A673 (cell line): ENCODE data around the gene ADGRL1. TPM values are rescaled to one million over a fixed set of nuclear protein-coding genes. Genes with fewer than 3 reads are reported as not detected.
"Not testable (repeated sequence)": the region's sequence is repeated elsewhere in the genome, so short reads cannot be mapped to it uniquely, and the experiment has no call there.

Experiments
- BruUV-seq: library from RNA; stranded (reverse); fragments of 400-500 nt; replicated peaks from 2 replicates; lab custom pipeline; 2021; lab: Mats Ljungman, UMichigan
- CTCF ChIA-PET: fragments of 300-600 bp; sonication (Branson Sonifier 250); formaldehyde crosslinking; loops from one replicate; lab custom pipeline; 2022; ENCODE audit warnings: antibody characterized with exemption; lab: Charles Lee
- POLR2A ChIA-PET: fragments of 300-600 bp; sonication (Branson Sonifier 250); formaldehyde crosslinking; loops from one replicate; lab custom pipeline; 2022; ENCODE audit warnings: antibody characterized with exemption; ENCODE audit not compliant: low non-redundant PET; lab: Charles Lee
- DNase-seq: peaks from one replicate; pipeline ENCODE4 v3.0.0-alpha.2; 2015; ENCODE audit warnings: low spot score
- H3K27ac ChIP-seq: fragments of 200-600 bp; sonication (generic); 2 replicates; pipeline ENCODE4 v1.5.1; 2016; ENCODE audit warnings: mixed run types, low read depth, mild to moderate bottlenecking, mixed read lengths, antibody characterized with exemption, low read length; ENCODE audit not compliant: poor library complexity, severe bottlenecking
- H3K27me3 ChIP-seq: fragments of 200-600 bp; sonication (generic); replicated peaks from 2 replicates; pipeline ENCODE4 v1.6.1; 2017; ENCODE audit warnings: mixed run types, low read depth, mild to moderate bottlenecking, mixed read lengths, antibody characterized with exemption, low read length; ENCODE audit not compliant: insufficient read depth, poor library complexity
- H3K36me3 ChIP-seq: fragments of 200-600 bp; sonication (generic); 2 replicates; pipeline ENCODE4 v1.6.1; 2016; ENCODE audit warnings: mixed run types, mild to moderate bottlenecking, mixed read lengths, antibody characterized with exemption, low read length; ENCODE audit not compliant: insufficient read depth, poor library complexity, severe bottlenecking
- H3K4me1 ChIP-seq: fragments of 200-600 bp; sonication (generic); 2 replicates; pipeline ENCODE4 v1.6.1; 2017; ENCODE audit warnings: mixed run types, mild to moderate bottlenecking, mixed read lengths, antibody characterized with exemption, low read length; ENCODE audit not compliant: insufficient read depth, poor library complexity, severe bottlenecking
- H3K4me3 ChIP-seq: fragments of 200-600 bp; sonication (generic); 2 replicates; pipeline ENCODE4 v1.5.1; 2016; ENCODE audit warnings: low read depth, mixed run types, mild to moderate bottlenecking, mixed read lengths, low read length; ENCODE audit not compliant: poor library complexity, severe bottlenecking
- H3K9me3 ChIP-seq: fragments of 200-600 bp; sonication (generic); 2 replicates; pipeline ENCODE4 v1.6.1; 2016; ENCODE audit warnings: mixed run types, low read depth, mild to moderate bottlenecking, mixed read lengths, antibody characterized with exemption, low read length; ENCODE audit not compliant: poor library complexity, severe bottlenecking
- EZH2 ChIP-seq: fragments of 200-600 bp; sonication (generic); IDR thresholded peaks from 2 replicates; pipeline ENCODE4 v1.6.1; 2017; ENCODE audit warnings: borderline replicate concordance, low read depth, mild to moderate bottlenecking, mixed read lengths, antibody characterized with exemption, low read length; ENCODE audit not compliant: poor library complexity, severe bottlenecking
- intact Hi-C: fragments of 100-400 bp; cut with micrococcal nuclease; formaldehyde crosslinking; loops from one replicate; pipeline ENCODE4 v1.10.0; 2022; ENCODE audit not compliant: unreplicated experiment
- total RNA-seq: library from RNA; stranded (reverse); gene quantifications from 2 replicates; pipeline ENCODE4 v1.2.3, GENCODE V29; 2021
- TF ChIP-seq, protein P1 (sequence below): fragments of 300-800, 200-600 bp; sonication (generic); conservative IDR thresholded peaks from 2 replicates; pipeline ENCODE4 v1.5.1; 2017; ENCODE audit warnings: low read depth, mild to moderate bottlenecking, antibody characterized with exemption, low read length, moderate library complexity, mixed read lengths

Gene ADGRL1
- total RNA-seq, 1 experiment from 2014 or later: 66.1 TPM

DNA sequence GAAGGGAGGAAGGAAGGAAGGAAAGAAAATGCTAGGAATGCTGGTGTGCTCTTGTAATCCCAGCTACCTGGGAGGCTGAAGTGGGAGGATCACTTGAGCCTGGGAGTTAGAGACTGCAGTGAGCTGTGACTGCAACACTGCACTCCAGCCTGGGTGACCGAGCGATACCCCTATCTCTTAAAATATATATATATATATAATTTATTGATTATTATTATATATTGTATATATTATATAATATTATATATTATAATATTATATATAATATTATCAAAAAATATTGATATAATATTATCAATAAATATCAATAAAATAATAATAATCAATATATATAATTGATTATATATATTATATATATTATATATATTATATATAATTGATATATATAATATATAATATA is 8.6 kb upstream of the ADGRL1 start:
- TF ChIP-seq, protein P1, sequence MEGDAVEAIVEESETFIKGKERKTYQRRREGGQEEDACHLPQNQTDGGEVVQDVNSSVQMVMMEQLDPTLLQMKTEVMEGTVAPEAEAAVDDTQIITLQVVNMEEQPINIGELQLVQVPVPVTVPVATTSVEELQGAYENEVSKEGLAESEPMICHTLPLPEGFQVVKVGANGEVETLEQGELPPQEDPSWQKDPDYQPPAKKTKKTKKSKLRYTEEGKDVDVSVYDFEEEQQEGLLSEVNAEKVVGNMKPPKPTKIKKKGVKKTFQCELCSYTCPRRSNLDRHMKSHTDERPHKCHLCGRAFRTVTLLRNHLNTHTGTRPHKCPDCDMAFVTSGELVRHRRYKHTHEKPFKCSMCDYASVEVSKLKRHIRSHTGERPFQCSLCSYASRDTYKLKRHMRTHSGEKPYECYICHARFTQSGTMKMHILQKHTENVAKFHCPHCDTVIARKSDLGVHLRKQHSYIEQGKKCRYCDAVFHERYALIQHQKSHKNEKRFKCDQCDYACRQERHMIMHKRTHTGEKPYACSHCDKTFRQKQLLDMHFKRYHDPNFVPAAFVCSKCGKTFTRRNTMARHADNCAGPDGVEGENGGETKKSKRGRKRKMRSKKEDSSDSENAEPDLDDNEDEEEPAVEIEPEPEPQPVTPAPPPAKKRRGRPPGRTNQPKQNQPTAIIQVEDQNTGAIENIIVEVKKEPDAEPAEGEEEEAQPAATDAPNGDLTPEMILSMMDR: no peak
- TF ChIP-seq EZH2: no peak
- H3K27me3 ChIP-seq: no peaks in the 10 kb centered on the region
- no peak for DNase-seq
- H3K4me1 ChIP-seq: no peaks in the 10 kb centered on the region
- no TSS peak for BruUV-seq
- H3K9me3 ChIP-seq: no peaks in the 10 kb centered on the region
- no peaks in the 10 kb centered on the region for H3K36me3 ChIP-seq
- ChIA-PET CTCF (no interaction called here), POLR2A (interaction anchor here (0.7 kb wide), 1 partner anchor 107 kb away, joined by 4 read pairs; no protein-coding TSS in a partner anchor)
- no peak overlapping the region for H3K27ac ChIP-seq
- intact Hi-C loops: no loop called here
- H3K4me3 ChIP-seq: no peak overlapping the region

DNA sequence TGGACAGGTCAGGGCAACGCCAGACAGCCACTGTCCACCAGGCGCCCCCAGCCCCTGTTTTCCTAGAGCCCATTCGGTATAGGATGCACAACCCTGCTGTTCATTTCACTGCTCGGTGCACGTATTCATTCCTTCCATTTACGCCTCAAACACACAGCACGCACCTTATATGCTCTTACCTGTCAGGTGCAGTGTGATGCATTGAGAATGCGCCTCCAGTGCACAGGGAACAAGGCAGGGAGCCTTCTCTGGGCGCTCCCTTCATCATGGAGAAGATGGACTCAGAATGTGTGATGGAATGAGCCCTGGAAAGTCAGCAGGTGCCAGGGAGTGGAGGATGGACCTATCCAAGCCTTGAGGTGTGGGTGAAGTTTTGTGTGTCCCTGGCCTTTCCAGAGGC is 4.2 kb upstream of the ADGRL1 start:
- DNase-seq, BruUV-seq, CTCF ChIA-PET, H3K27me3 ChIP-seq, H3K36me3 ChIP-seq, H3K27ac ChIP-seq, H3K4me1 ChIP-seq, H3K9me3 ChIP-seq, intact Hi-C loops, H3K4me3 ChIP-seq, POLR2A ChIA-PET: not testable (repeated sequence)

DNA sequence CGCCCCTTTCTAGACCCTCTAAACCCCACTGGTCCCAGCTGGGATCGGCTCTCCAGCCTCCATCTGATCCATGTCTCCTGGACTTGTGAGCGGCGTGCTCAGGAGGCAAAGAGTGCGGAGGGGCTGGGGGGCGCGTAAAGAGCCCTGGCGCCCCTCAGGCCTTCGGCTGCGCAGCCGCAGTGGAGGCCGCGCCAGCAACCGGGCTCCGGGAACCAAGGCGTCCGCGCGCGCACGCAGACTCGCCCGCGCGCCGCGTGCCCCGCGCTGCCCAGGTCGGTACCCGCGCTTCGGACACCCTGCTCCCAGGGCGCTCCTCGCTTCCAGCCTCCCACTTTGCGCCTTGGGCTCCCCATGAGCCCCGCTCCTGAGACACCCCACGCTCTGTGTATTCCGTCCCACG is 3.4 kb upstream of the ADGRL1 start:
- H3K36me3 ChIP-seq, POLR2A ChIA-PET, H3K4me1 ChIP-seq, CTCF ChIA-PET, intact Hi-C loops, BruUV-seq, H3K27me3 ChIP-seq, H3K9me3 ChIP-seq, H3K27ac ChIP-seq, DNase-seq, H3K4me3 ChIP-seq: not testable (repeated sequence)

DNA sequence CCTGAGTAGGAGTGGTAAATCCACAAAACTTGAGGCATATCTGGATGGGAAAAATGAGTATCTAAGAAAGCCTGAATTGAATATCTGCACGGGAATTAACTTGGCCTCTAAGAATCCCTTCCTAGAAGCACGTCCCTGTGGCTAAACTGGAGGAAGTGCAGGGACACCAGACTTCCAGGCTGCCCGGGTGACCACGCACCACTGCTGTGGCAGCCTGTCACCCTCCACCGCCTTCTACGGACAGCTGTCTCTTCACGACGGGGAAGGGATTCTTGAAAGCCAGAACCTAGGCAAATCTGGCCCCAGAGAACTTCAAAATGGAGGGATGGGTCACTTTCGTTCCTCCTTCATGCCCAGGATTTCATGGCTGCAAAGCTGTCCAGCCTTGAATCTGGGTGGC is 2.5 kb upstream of the ADGRL1 start:
- H3K4me3 ChIP-seq, POLR2A ChIA-PET, H3K36me3 ChIP-seq, intact Hi-C loops, H3K27me3 ChIP-seq, DNase-seq, BruUV-seq, H3K27ac ChIP-seq, H3K9me3 ChIP-seq, H3K4me1 ChIP-seq: not testable (repeated sequence)
- CTCF ChIA-PET: interaction anchor here (0.6 kb wide), 1 partner anchor 278 kb away, joined by 3 read pairs; no protein-coding TSS in a partner anchor

DNA sequence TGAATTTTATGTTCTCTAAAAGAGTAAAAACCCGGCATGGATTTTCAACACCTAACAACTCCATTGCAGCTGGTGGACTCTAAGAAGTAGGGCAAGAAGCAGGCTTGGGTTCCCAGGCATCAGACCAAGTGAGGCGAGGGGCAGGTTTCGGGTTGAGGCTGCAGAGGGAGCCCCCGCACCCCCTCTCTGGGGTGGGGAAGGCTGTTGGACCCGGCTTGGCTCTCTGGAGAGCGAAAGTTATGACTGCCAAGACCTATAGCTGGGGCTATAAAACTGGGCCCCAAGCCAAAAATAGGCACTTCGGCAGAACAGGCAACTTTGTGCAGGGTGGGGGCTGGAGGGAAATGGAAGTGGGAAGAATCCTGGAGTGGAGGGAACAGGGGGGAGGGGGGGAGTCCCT is 1.8 kb upstream of the ADGRL1 start:
- CTCF ChIA-PET, DNase-seq, H3K27me3 ChIP-seq, POLR2A ChIA-PET, H3K9me3 ChIP-seq, BruUV-seq, intact Hi-C loops, H3K4me1 ChIP-seq, H3K36me3 ChIP-seq: not testable (repeated sequence)
- peak overlapping the region; percentile 72 for H3K4me3 ChIP-seq
- peak overlapping the region; percentile 91 for H3K27ac ChIP-seq

DNA sequence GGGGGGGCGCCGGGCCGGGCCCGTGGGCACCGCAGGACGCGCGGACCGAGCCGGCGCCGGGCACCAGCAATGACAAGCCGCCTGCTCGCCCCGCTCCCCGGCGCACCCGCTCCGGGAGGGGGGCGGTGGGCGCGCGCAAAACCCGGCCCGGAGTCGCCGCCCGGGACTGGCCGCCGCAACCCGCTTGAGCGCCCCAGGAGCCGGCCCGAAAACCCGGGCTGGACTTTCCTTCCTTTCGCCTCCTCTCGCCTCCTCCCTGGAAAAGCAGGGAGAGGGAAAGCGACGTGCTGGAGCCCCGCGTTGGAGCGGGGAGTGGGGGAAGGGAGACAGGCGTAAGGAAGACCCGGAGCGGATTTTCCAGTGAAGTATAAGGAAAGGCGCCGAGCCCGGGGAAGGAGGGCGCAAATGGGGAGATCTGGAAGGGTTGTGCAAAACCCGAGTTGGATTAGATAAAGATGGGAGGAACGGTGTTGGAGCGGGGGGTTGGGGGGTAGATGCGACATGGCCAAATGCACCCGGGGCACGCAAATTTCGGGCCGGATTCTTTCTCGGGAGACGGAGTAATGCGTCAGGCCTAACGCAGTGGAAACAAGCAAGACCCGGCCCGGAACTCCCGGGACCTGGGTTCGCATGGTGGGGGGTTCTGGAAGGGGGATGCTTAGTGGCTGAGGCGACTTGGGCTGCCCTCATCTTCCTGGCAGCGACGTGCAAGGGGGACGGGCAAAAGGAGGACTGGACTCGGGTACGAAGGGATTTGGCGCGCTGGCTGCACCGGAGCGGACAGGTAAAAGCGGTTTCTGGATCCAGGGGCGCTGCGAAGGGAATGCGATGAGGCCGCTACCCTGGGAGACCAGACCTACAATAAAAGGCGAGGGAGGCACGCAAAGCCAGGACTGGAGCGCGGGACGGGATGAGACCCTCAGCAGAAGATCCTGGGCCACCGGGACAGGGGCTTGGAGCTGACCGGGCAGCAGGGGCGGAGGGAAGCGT is 1.1 kb upstream of the ADGRL1 start:
- intact Hi-C loops, H3K27me3 ChIP-seq, H3K36me3 ChIP-seq, BruUV-seq, CTCF ChIA-PET, H3K9me3 ChIP-seq, POLR2A ChIA-PET, H3K4me1 ChIP-seq: not testable (repeated sequence)
- DNase-seq: peak; percentile 96
- Histone ChIP-seq H3K27ac (peak overlapping the region; percentile 91), H3K4me3 (peak overlapping the region; percentile 72)
